IPS-20b (cell line): ENCODE measurements around the gene CXCL11.
"Not testable (repeated sequence)": the region's sequence is repeated elsewhere in the genome, so short reads cannot be mapped to it uniquely, and the experiment has no call there.

Experiments used
- H3K27ac ChIP-seq: one replicate; pipeline ENCODE4 v1.5.1; 2013; ENCODE audit warnings: low read length
- H3K27me3 ChIP-seq: 2 replicates; pipeline ENCODE4 v1.6.1; 2013; ENCODE audit warnings: mild to moderate bottlenecking, low read length, inconsistent platforms; ENCODE audit not compliant: insufficient read depth
- H3K36me3 ChIP-seq: 2 replicates; pipeline ENCODE4 v1.6.1; 2013; ENCODE audit warnings: low read depth, mild to moderate bottlenecking, inconsistent platforms, low read length, moderate library complexity; ENCODE audit not compliant: insufficient read depth
- H3K4me1 ChIP-seq: 2 replicates; pipeline ENCODE4 v1.6.1; 2013; ENCODE audit warnings: mild to moderate bottlenecking, control low read depth, inconsistent platforms, low read length, moderate library complexity; ENCODE audit not compliant: insufficient read depth
- H3K4me3 ChIP-seq: 2 replicates; pipeline ENCODE4 v1.5.1; 2013; ENCODE audit warnings: mild to moderate bottlenecking, low read length, inconsistent platforms
- H3K9ac ChIP-seq: 2 replicates; pipeline ENCODE4 v1.6.1; 2013; ENCODE audit warnings: low read depth, mild to moderate bottlenecking, inconsistent platforms, low read length, moderate library complexity
- H3K9me3 ChIP-seq: 2 replicates; pipeline ENCODE4 v1.6.1; 2013; ENCODE audit warnings: mild to moderate bottlenecking, low read depth, low read length, inconsistent platforms; ENCODE audit not compliant: insufficient read depth

CXCL11 gene

GRCh38 chr4:76060506-76060905 lies 24.6 kb upstream of the CXCL11 start:
- Histone ChIP-seq H3K27ac (no peak overlapping the region), H3K9me3 (no peaks in the 10 kb centered on the region), H3K9ac (no peak overlapping the region)

GRCh38 chr4:76059750-76060149 lies 23.9 kb upstream of the CXCL11 start:
- no peak overlapping the region for H3K9ac ChIP-seq
- H3K9me3 ChIP-seq: no peaks in the 10 kb centered on the region
- peaks cover 17% of the 10 kb centered on the region for H3K4me1 ChIP-seq
- H3K27me3 ChIP-seq: no peaks in the 10 kb centered on the region
- no peak overlapping the region for H3K27ac ChIP-seq
- no peak overlapping the region for H3K4me3 ChIP-seq
- no peaks in the 10 kb centered on the region for H3K36me3 ChIP-seq

More at GRCh38 chr4:76060506-76060905, 24.6 kb upstream of the CXCL11 start:
- Histone ChIP-seq H3K36me3 (no peaks in the 10 kb centered on the region), H3K4me1 (peaks cover 10% of the 10 kb centered on the region; the same call in 1 of the 2 replicates), H3K4me3 (no peak overlapping the region), H3K27me3 (no peaks in the 10 kb centered on the region)

- peaks cover 19% of the 10 kb centered on the region for H3K4me1 ChIP-seq
- H3K27ac ChIP-seq: no peak overlapping the region
- no peaks in the 10 kb centered on the region for H3K9me3 ChIP-seq
- H3K9ac ChIP-seq: no peak overlapping the region
- no peaks in the 10 kb centered on the region for H3K36me3 ChIP-seq
- no peak overlapping the region for H3K4me3 ChIP-seq
- H3K27me3 ChIP-seq: no peaks in the 10 kb centered on the region
These were observed 23.1 kb upstream of the CXCL11 start for GRCh38 chr4:76058888-76059426.

- peaks cover 24% of the 10 kb centered on the region for H3K4me1 ChIP-seq
- no peak overlapping the region for H3K9ac ChIP-seq
- no peaks in the 10 kb centered on the region for H3K27me3 ChIP-seq
- H3K36me3 ChIP-seq: no peaks in the 10 kb centered on the region
- no peak overlapping the region for H3K27ac ChIP-seq
- no peak overlapping the region for H3K4me3 ChIP-seq
- no peaks in the 10 kb centered on the region for H3K9me3 ChIP-seq
These were observed 22.4 kb upstream of the CXCL11 start for GRCh38 chr4:76058302-76058701.

GRCh38 chr4:76055421-76055820 lies 19.6 kb upstream of the CXCL11 start:
- Histone ChIP-seq H3K36me3 (no peaks in the 10 kb centered on the region), H3K9me3 (no peaks in the 10 kb centered on the region), H3K27ac (no peak overlapping the region), H3K4me3 (no peak overlapping the region), H3K9ac (no peak overlapping the region), H3K4me1 (peaks cover 24% of the 10 kb centered on the region), H3K27me3 (no peaks in the 10 kb centered on the region)

- Histone ChIP-seq H3K9me3 (no peaks in the 10 kb centered on the region), H3K9ac (no peak overlapping the region), H3K27ac (no peak overlapping the region), H3K36me3 (no peaks in the 10 kb centered on the region), H3K4me3 (no peak overlapping the region), H3K27me3 (no peaks in the 10 kb centered on the region), H3K4me1 (peaks cover 24% of the 10 kb centered on the region)
These were observed 19.1 kb upstream of the CXCL11 start for GRCh38 chr4:76055016-76055415.

- H3K4me1 ChIP-seq: peaks cover 24% of the 10 kb centered on the region
- no peak overlapping the region for H3K27ac ChIP-seq
- no peak overlapping the region for H3K9ac ChIP-seq
- no peak overlapping the region for H3K4me3 ChIP-seq
- no peaks in the 10 kb centered on the region for H3K36me3 ChIP-seq
- H3K9me3 ChIP-seq: no peaks in the 10 kb centered on the region
- H3K27me3 ChIP-seq: no peaks in the 10 kb centered on the region
These were observed 17.9 kb upstream of the CXCL11 start for GRCh38 chr4:76053730-76054129.

- not testable (repeated sequence) for H3K4me3 ChIP-seq, H3K27me3 ChIP-seq, H3K36me3 ChIP-seq, H3K9ac ChIP-seq, H3K9me3 ChIP-seq, H3K27ac ChIP-seq
- peaks cover 15% of the 10 kb centered on the region for H3K4me1 ChIP-seq
These were observed 14.7 kb upstream of the CXCL11 start for GRCh38 chr4:76050560-76051050.

GRCh38 chr4:76049860-76050416 lies 14.1 kb upstream of the CXCL11 start:
- not testable (repeated sequence) for H3K9ac ChIP-seq, H3K9me3 ChIP-seq, H3K27me3 ChIP-seq, H3K27ac ChIP-seq, H3K4me1 ChIP-seq, H3K4me3 ChIP-seq, H3K36me3 ChIP-seq

GRCh38 chr4:76044686-76045085 lies 8.8 kb upstream of the CXCL11 start:
- H3K9ac ChIP-seq, H3K9me3 ChIP-seq, H3K36me3 ChIP-seq, H3K27me3 ChIP-seq, H3K27ac ChIP-seq, H3K4me3 ChIP-seq, H3K4me1 ChIP-seq: not testable (repeated sequence)

- not testable (repeated sequence) for H3K9me3 ChIP-seq, H3K4me3 ChIP-seq, H3K27ac ChIP-seq, H3K27me3 ChIP-seq, H3K9ac ChIP-seq, H3K36me3 ChIP-seq, H3K4me1 ChIP-seq
These were observed 7.4 kb upstream of the CXCL11 start for GRCh38 chr4:76043306-76043705.

GRCh38 chr4:76042241-76042998 lies 6.5 kb upstream of the CXCL11 start:
- not testable (repeated sequence) for H3K4me1 ChIP-seq, H3K27me3 ChIP-seq, H3K9ac ChIP-seq, H3K9me3 ChIP-seq, H3K36me3 ChIP-seq, H3K4me3 ChIP-seq, H3K27ac ChIP-seq
